DND-41 (cell line): ENCODE measurements around the gene LHPP.

Experiments
- ATAC-seq: fragments of 200-7000 bp; cut with Tn5 transposase; 3 replicates; pipeline ENCODE4 v1.9.1; 2021; ENCODE audit warnings: low read depth; ENCODE audit not compliant: insufficient read depth
- DNase-seq: peaks from one replicate; pipeline ENCODE4 v3.0.0-alpha.2; 2020
- H2AFZ ChIP-seq: 2 replicates; pipeline ENCODE4 v1.6.0; 2012; ENCODE audit warnings: low read depth, low read length
- H3K27ac ChIP-seq: 2 replicates; pipeline ENCODE4 v1.5.1; 2012; ENCODE audit warnings: low read length, inconsistent platforms
- H3K27me3 ChIP-seq: fragments of 200-600 bp; sonication (generic); 2 replicates; pipeline ENCODE4 v1.6.0; 2012; ENCODE audit warnings: low read length, mild to moderate bottlenecking, inconsistent platforms; ENCODE audit not compliant: insufficient read depth, poor library complexity
- H3K36me3 ChIP-seq: 2 replicates; pipeline ENCODE4 v1.5.1; 2012; ENCODE audit warnings: low read length, inconsistent platforms; ENCODE audit not compliant: insufficient read depth
- H3K4me1 ChIP-seq: 2 replicates; pipeline ENCODE4 v1.5.1; 2012; ENCODE audit warnings: mild to moderate bottlenecking, low read length; ENCODE audit not compliant: insufficient read depth
- H3K4me2 ChIP-seq: 2 replicates; pipeline ENCODE4 v1.6.0; 2012; ENCODE audit warnings: mild to moderate bottlenecking, moderate library complexity, low read length, inconsistent platforms; ENCODE audit not compliant: insufficient read depth
- H3K4me3 ChIP-seq, 2 experiments: fragments of 200-600 bp in 1 of 2; shearing (Covaris generic) in 1 of 2; 2 replicates each; pipeline ENCODE4 v1.5.1; 2012 to 2016; ENCODE audit warnings: inconsistent platforms in 2 of 2, low read length in 2 of 2, mild to moderate bottlenecking in 2 of 2, low read depth in 1 of 2, moderate library complexity in 1 of 2
- H3K79me2 ChIP-seq: 2 replicates; pipeline ENCODE4 v1.6.0; 2012; ENCODE audit warnings: low read length, inconsistent platforms; ENCODE audit not compliant: insufficient read depth
- H3K9ac ChIP-seq: 2 replicates; pipeline ENCODE4 v1.6.0; 2012; ENCODE audit warnings: low read depth, mild to moderate bottlenecking, inconsistent platforms, low read length, moderate library complexity
- H3K9me3 ChIP-seq: 2 replicates; pipeline ENCODE4 v1.5.1; 2012; ENCODE audit warnings: low read length, moderate library complexity, mild to moderate bottlenecking, inconsistent platforms; ENCODE audit not compliant: insufficient read depth, severe bottlenecking
- H4K20me1 ChIP-seq: 2 replicates; pipeline ENCODE4 v1.6.0; 2012; ENCODE audit warnings: low read length; ENCODE audit not compliant: insufficient read depth
- EZH2 ChIP-seq: IDR thresholded peaks from 3 replicates; pipeline ENCODE4 v1.6.1; 2012; ENCODE audit warnings: borderline replicate concordance, low read depth, mild to moderate bottlenecking, moderate library complexity, low read length, inconsistent platforms; ENCODE audit not compliant: severe bottlenecking
- TF ChIP-seq, protein P1 (sequence below): IDR thresholded peaks from 2 replicates; pipeline ENCODE4 v1.5.1; 2012; ENCODE audit warnings: borderline replicate concordance, low read length, moderate library complexity, mild to moderate bottlenecking; ENCODE audit not compliant: poor library complexity, severe bottlenecking; ENCODE audit errors: extremely low read depth

LHPP gene

GRCh38 chr10:124516746-124517397 lies 55.2 kb downstream of the LHPP start:
- ATAC-seq = no peak
- no peaks in the 10 kb centered on the region for H3K27me3 ChIP-seq
- H3K4me1 ChIP-seq = no peaks in the 10 kb centered on the region
- no peak overlapping the region for H3K9ac ChIP-seq
- no peak for TF ChIP-seq EZH2
- TF ChIP-seq, protein P1, sequence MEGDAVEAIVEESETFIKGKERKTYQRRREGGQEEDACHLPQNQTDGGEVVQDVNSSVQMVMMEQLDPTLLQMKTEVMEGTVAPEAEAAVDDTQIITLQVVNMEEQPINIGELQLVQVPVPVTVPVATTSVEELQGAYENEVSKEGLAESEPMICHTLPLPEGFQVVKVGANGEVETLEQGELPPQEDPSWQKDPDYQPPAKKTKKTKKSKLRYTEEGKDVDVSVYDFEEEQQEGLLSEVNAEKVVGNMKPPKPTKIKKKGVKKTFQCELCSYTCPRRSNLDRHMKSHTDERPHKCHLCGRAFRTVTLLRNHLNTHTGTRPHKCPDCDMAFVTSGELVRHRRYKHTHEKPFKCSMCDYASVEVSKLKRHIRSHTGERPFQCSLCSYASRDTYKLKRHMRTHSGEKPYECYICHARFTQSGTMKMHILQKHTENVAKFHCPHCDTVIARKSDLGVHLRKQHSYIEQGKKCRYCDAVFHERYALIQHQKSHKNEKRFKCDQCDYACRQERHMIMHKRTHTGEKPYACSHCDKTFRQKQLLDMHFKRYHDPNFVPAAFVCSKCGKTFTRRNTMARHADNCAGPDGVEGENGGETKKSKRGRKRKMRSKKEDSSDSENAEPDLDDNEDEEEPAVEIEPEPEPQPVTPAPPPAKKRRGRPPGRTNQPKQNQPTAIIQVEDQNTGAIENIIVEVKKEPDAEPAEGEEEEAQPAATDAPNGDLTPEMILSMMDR = no peak
- no peaks in the 10 kb centered on the region for H3K79me2 ChIP-seq
- H3K9me3 ChIP-seq = no peaks in the 10 kb centered on the region
- H4K20me1 ChIP-seq = no peaks in the 10 kb centered on the region; the same call in 1 of the 2 replicates
- H2AFZ ChIP-seq = no peak overlapping the region
- no peak for DNase-seq
- H3K36me3 ChIP-seq = no peaks in the 10 kb centered on the region
- no peak overlapping the region for H3K27ac ChIP-seq
- no peak overlapping the region for H3K4me2 ChIP-seq
- H3K4me3 ChIP-seq = no peak overlapping the region

DNA sequence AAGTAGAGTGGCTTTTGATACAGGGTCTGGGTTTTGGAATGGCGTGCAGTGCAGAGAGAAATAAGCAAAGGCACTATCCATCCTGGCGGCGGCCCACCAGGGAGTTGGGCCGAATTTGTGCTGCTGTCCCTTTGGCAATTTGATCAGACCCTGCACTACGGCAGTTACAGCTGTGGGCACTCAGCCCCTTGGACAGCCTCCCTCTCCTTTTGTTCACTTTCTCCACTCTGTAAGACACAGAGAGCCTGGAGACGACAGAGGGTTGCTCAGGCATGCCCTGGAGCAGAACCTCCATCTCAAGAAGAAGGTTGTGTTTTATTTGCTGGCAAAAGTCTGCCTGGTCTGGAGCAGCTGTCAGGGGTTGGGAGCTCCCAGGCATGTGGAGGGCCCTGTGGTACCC lies 55.8 kb downstream of the LHPP start:
- Histone ChIP-seq H3K79me2 (no peaks in the 10 kb centered on the region), H3K27me3 (no peaks in the 10 kb centered on the region), H3K36me3 (no peaks in the 10 kb centered on the region), H2AFZ (no peak overlapping the region), H3K27ac (no peak overlapping the region), H3K4me2 (no peak overlapping the region), H3K9me3 (no peaks in the 10 kb centered on the region), H3K4me3 (no peak overlapping the region), H3K4me1 (no peaks in the 10 kb centered on the region), H3K9ac (no peak overlapping the region), H4K20me1 (no peaks in the 10 kb centered on the region; the same call in 1 of the 2 replicates)
- ATAC-seq (no peak), DNase-seq (no peak)
- no peak for TF ChIP-seq EZH2
- TF ChIP-seq, protein P1 = no peak

- H3K79me2 ChIP-seq = no peaks in the 10 kb centered on the region
- no peaks in the 10 kb centered on the region; the same call in 1 of the 2 replicates for H4K20me1 ChIP-seq
- TF ChIP-seq EZH2 = no peak
- TF ChIP-seq, protein P1 = no peak
- no peak overlapping the region for H3K27ac ChIP-seq
- no peaks in the 10 kb centered on the region for H3K27me3 ChIP-seq
- no peak overlapping the region for H3K4me2 ChIP-seq
- DNase-seq (no peak), ATAC-seq (no peak)
- no peak overlapping the region for H3K9ac ChIP-seq
- H3K36me3 ChIP-seq = no peaks in the 10 kb centered on the region
- no peaks in the 10 kb centered on the region for H3K9me3 ChIP-seq
- H2AFZ ChIP-seq = no peak overlapping the region
- H3K4me1 ChIP-seq = no peaks in the 10 kb centered on the region
- H3K4me3 ChIP-seq = no peak overlapping the region
Measured at GRCh38 chr10:124517931-124518330, 56.3 kb downstream of the LHPP start.

DNA sequence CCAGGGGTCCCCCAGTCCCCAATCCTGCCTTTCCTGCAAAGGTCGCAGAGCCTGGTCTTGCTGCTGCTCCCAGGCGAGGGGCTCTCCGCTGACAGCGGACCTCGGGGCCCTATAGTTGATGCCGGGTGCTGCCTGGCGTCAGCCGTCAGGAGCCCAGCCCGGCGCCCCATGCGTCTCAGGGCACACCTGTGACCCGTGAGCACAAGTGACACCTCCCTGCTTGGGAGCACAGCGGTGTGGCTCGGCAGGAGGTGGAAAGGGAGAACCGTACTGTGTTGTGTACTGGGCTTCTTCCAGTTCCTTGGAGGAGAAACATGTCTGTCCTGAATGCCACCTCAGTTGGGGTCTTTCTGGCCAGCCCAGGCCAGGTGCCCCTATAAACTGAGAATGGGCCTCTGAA lies 56.7 kb downstream of the LHPP start:
- Histone ChIP-seq H3K4me2 (no peak overlapping the region), H4K20me1 (no peaks in the 10 kb centered on the region; the same call in 1 of the 2 replicates), H3K79me2 (no peaks in the 10 kb centered on the region), H3K9me3 (no peaks in the 10 kb centered on the region), H2AFZ (no peak overlapping the region), H3K4me1 (no peaks in the 10 kb centered on the region), H3K36me3 (no peaks in the 10 kb centered on the region), H3K27me3 (no peaks in the 10 kb centered on the region), H3K27ac (no peak overlapping the region), H3K9ac (no peak overlapping the region), H3K4me3 (no peak overlapping the region)
- DNase-seq (no peak), ATAC-seq (no peak)
- TF ChIP-seq, protein P1 = no peak
- TF ChIP-seq EZH2 = no peak
